ENCODE results near the gene METTL25. TPM values are rescaled to one million over a fixed set of nuclear protein-coding genes. Genes with fewer than 3 reads are reported as not detected.

Gene METTL25
- total and polyA plus RNA-seq, 12 donors, result 4.0 to 28.8 (median 18.5) TPM

DNA sequence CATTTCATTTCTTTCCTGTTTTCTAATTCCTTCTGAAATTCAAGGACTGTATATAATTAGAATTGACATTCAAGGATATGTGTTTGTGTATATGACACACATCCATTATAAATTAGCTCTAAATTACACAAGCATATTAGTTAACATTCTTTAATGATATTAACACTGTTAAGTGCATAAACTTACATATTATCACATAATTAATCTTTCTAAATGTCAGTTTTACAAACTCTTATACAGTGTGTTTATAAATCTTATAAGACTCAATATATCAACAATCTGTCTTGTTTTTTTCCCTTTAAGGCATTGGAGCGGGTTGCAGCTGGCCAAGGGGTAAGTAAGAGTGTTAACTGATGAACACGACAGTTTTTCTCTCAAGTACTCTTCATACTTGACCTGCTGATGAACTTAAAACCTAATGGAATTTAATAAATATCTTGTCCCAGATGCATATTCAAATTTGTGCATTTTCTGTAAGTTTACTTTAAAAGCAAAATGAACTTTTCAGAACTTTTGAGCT, 76.1 kb downstream of the METTL25 start:
- Histone ChIP-seq H3K36me3 (replicated peaks in 1 of 2) (no peaks in the 10 kb centered on the region), H3K4me1 (replicated peaks in 1 of 2) (no peaks in the 10 kb centered on the region), H3K9me3 (replicated peaks in 1 of 3) (no peaks in the 10 kb centered on the region), H3K4me3 (no peak overlapping the region), H3K27me3 (no peaks in the 10 kb centered on the region), H3K27ac (no peak overlapping the region)
- 90 to 92% (median 91%) methylated on average over 2 of the region's 2 CpGs for WGBS, 4 donors
- intact Hi-C loops (cut with DNase I), result no loop called here
- no peak for DNase-seq
- TF ChIP-seq, protein P1, sequence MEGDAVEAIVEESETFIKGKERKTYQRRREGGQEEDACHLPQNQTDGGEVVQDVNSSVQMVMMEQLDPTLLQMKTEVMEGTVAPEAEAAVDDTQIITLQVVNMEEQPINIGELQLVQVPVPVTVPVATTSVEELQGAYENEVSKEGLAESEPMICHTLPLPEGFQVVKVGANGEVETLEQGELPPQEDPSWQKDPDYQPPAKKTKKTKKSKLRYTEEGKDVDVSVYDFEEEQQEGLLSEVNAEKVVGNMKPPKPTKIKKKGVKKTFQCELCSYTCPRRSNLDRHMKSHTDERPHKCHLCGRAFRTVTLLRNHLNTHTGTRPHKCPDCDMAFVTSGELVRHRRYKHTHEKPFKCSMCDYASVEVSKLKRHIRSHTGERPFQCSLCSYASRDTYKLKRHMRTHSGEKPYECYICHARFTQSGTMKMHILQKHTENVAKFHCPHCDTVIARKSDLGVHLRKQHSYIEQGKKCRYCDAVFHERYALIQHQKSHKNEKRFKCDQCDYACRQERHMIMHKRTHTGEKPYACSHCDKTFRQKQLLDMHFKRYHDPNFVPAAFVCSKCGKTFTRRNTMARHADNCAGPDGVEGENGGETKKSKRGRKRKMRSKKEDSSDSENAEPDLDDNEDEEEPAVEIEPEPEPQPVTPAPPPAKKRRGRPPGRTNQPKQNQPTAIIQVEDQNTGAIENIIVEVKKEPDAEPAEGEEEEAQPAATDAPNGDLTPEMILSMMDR (IDR thresholded peaks at IDR 0.05), result no peak
- no peak for TF ChIP-seq POLR2A (IDR thresholded peaks at IDR 0.05)

DNA sequence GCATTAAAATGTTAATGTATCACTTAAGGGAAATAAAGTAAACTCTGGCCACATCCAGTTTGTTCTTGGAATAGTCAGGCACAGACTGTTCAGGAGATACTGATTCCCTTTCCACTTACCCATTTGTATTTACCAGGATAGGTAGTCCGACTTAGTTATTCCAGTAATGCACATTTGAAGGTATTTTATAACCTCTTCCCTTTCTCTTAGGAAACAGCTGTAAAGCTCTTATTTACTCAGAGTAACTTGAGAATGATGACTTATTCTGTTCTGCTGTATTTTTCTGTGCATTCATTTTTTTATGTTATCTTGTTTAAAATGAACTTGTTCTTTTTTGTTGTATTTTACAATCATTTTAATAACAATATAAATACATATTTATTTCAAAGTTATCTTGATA, 78.0 kb downstream of the METTL25 start:
- Histone ChIP-seq H3K27ac (no peak overlapping the region), H3K4me3 (no peak overlapping the region), H3K4me1 (replicated peaks in 1 of 2) (no peaks in the 10 kb centered on the region), H3K27me3 (no peaks in the 10 kb centered on the region), H3K36me3 (replicated peaks in 1 of 2) (no peaks in the 10 kb centered on the region), H3K9me3 (replicated peaks in 1 of 3) (no peaks in the 10 kb centered on the region)
- DNase-seq, result no peak
- intact Hi-C loops (cut with DNase I), result no loop called here
- TF ChIP-seq, protein P1 (IDR thresholded peaks at IDR 0.05), result no peak
- TF ChIP-seq POLR2A (IDR thresholded peaks at IDR 0.05), result no peak
- 83 to 98% (median 96%) methylated on average over 1 of the region's 1 CpG for WGBS, 4 donors

DNA sequence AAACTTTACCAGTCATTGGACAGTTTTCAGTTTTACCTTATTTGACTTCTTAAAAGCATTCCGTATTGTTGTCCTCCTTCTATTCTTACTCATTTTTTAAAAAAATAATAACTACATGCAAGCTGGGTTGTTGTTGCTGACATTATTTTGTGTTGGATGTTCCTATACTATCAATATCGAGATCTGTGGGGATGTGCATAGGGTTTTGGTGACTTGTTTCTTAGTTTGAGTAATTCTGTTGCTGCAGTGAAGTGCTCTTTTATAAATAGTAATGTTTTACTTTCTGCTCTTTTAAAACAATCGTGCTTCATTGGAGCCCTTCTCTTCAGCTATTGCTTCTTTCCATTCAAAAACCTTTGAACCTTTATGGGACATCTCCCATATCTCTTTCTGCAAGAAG, 79.4 kb downstream of the METTL25 start:
- TF ChIP-seq, protein P1 (IDR thresholded peaks at IDR 0.05), result no peak
- no peak for TF ChIP-seq POLR2A (IDR thresholded peaks at IDR 0.05)
- Histone ChIP-seq H3K4me3 (no peak overlapping the region), H3K27me3 (no peaks in the 10 kb centered on the region), H3K36me3 (replicated peaks in 1 of 2) (no peaks in the 10 kb centered on the region), H3K4me1 (replicated peaks in 1 of 2) (no peaks in the 10 kb centered on the region), H3K9me3 (replicated peaks in 1 of 3) (no peaks in the 10 kb centered on the region), H3K27ac (no peak overlapping the region)
- intact Hi-C loops (cut with DNase I), result no loop called here
- WGBS, 4 donors, result 91 to 95% (median 94%) methylated on average over 3 of the region's 3 CpGs
- DNase-seq, result no peak

DNA sequence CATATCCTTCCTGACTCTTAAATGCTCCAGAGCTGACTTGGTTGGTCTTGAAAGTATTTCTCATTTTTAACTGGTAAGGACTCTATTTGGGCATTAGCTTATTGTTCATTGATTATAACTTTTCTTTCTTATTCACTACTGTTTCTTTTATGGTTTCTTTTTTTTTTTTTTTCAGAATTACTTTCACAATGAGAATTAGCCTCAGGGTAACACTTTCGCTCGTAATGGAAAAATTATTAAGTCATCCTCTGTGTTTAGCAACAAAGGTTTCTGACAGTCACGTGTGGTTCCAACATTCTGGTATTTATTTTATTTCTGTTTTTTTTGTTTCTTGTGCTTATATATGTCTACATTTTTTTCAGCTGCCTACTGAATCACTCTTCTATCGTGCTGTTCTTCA, 80.0 kb downstream of the METTL25 start:
- no peaks in the 10 kb centered on the region for H3K36me3 ChIP-seq (replicated peaks in 1 of 2)
- no peak for DNase-seq
- intact Hi-C loops (cut with DNase I), result no loop called here

More for the DNA sequence above, 80.0 kb downstream of the METTL25 start:
- Histone ChIP-seq H3K27me3 (no peaks in the 10 kb centered on the region), H3K4me3 (no peak overlapping the region), H3K4me1 (replicated peaks in 1 of 2) (no peaks in the 10 kb centered on the region), H3K27ac (no peak overlapping the region), H3K9me3 (replicated peaks in 1 of 3) (no peaks in the 10 kb centered on the region)
- WGBS, 4 donors, result 91 to 94% (median 93%) methylated on average over 4 of the region's 4 CpGs
- TF ChIP-seq, protein P1 (IDR thresholded peaks at IDR 0.05), result no peak
- TF ChIP-seq POLR2A (IDR thresholded peaks at IDR 0.05), result no peak

Measured in adrenal gland (tissue), 12 donors.